ENCODE data around the gene AEN.
A peak's percentile ranks its signal among the peaks of the same experiment; 100 is the strongest.
"Not testable (repeated sequence)": the region's sequence is repeated elsewhere in the genome, so short reads cannot be mapped to it uniquely, and the experiment has no call there.

The AEN gene

GRCh38 chr15:88637841-88638625 lies 16.9 kb downstream of the AEN start:
- H3K4me3 ChIP-seq (ENCODE audit: low read depth, low read length) = peak overlapping the region; percentile 52
- no peak for TF ChIP-seq CTCF (IDR thresholded peaks at IDR 0.05; ENCODE audit: low read depth, low read length)

- TF ChIP-seq CTCF (IDR thresholded peaks at IDR 0.05; ENCODE audit: low read depth, low read length) = 0 out of 2 replicates have a peak, but pooled peaks have one; percentile 9
- H3K4me3 ChIP-seq (ENCODE audit: low read depth, low read length) = peak within 1 kb of the TSS; percentile 52
These were observed 17.7 kb downstream of the AEN start, which contains the start of gene ISG20 for GRCh38 chr15:88638626-88639372. Gene ISG20, plus strand, starts transcription at chr15:88639016. Its CDS starts 351 bp downstream, at chr15:88639367.

DNA sequence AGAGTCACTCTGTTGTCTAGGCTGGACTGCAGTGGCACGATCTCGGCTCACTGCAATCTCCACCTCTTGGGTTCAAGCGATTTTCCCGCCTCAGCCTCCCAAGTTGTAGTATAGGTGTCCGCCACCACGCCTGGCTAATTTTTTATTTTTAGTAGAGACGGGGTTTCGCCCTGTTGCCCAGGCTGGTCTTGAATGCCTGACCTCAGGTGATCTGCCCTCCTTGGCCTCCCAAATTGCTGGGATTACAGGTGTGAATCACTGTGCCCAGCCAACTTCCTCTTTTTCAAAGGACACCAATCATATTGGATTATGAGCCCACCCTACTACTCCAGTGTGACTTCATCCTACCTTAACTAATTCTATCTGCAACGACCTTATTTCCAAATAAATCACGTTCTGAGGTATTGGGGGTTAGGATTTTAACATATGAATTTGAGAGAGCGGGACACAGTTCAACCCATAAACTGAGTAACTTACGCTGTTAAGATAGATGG lies 20.9 kb downstream of the AEN start:
- H3K4me3 ChIP-seq (ENCODE audit: low read depth, low read length) = no peak overlapping the region
- TF ChIP-seq CTCF (IDR thresholded peaks at IDR 0.05; ENCODE audit: low read depth, low read length) = no peak

DNA sequence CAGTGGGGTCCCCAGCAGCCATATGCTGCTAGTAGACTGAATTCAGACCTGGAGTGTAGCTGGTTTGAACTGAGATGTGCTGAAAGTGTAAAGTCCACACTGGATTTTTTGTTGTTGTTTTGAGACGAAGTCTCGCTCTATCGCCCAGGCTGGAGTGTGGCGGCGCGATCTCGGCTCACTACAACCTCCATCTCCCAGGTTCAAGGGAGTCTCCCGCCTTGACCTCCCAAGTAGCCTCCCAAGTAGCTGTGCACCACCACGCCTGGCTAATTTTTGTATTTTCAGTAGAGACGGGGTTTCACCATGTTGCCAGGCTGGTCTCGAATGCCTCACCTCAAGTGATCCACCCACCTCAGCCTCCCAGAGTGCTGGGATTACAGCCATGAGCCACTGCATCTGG lies 21.4 kb downstream of the AEN start:
- H3K4me3 ChIP-seq (ENCODE audit: low read depth, low read length) = not testable (repeated sequence)

DNA sequence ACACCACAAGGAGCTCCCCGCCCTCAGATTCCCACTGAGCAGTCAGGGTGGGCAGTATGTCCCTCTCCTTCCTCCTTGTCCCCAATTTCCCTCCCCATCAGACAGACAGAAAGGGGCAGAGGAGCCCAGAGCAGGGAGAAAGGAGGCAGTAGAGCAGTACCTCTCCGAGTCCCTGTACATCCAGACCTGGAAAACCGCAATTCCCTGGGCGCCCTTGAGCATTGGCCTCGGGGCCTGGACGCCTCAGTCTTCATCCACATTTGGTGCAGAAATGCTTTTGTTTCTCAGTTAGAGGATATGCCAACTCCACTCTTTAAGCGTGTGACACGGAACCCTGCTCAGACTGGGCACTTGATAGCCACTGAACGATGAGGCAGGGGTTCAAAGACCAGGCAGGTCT lies 23.6 kb downstream of the AEN start:
- TF ChIP-seq CTCF (IDR thresholded peaks at IDR 0.05; ENCODE audit: low read depth, low read length) = no peak
- no peak overlapping the region for H3K4me3 ChIP-seq (ENCODE audit: low read depth, low read length)

GRCh38 chr15:88645171-88646087 lies 24.3 kb downstream of the AEN start:
- TF ChIP-seq CTCF (IDR thresholded peaks at IDR 0.05; ENCODE audit: low read depth, low read length) = no peak
- H3K4me3 ChIP-seq (ENCODE audit: low read depth, low read length) = no peak overlapping the region

- TF ChIP-seq CTCF (IDR thresholded peaks at IDR 0.05; ENCODE audit: low read depth, low read length) = no peak
- H3K4me3 ChIP-seq (ENCODE audit: low read depth, low read length) = no peak overlapping the region
These were observed 24.9 kb downstream of the AEN start for GRCh38 chr15:88646088-88646405.
